Testis (tissue), 2 donors: Measurements from ENCODE around the gene RIMBP2.

Source experiments
- CTCF ChIP-seq, 3 experiments: fragments of 450-650 bp in 2 of 3; fragments of 200-600 bp in 1 of 3; sonication (generic) in 1 of 3; IDR thresholded peaks; one replicate each; pipeline ENCODE4 v1.5.1; 2016 to 2019; ENCODE audit warnings: antibody characterized with exemption in 3 of 3, mild to moderate bottlenecking in 2 of 3, moderate library complexity in 1 of 3
- POLR2A ChIP-seq: fragments of 450-650 bp; IDR thresholded peaks from one replicate; pipeline ENCODE4 v1.6.1; 2017; ENCODE audit warnings: antibody characterized with exemption, mild to moderate bottlenecking, moderate library complexity

- TF ChIP-seq CTCF (IDR thresholded peaks at IDR 0.05) (no peak), POLR2A (no peak)
Measured at GRCh38 chr12:130606231-130606630, 109.9 kb downstream of the RIMBP2 start.
